GM18511 (cell line): ENCODE measurements around the gene THADA.
A peak's percentile ranks its signal among the peaks of the same experiment; 100 is the strongest.

ENCODE experiments used
- ATAC-seq: cut with Tn5 transposase; IDR thresholded peaks from one replicate; pipeline ENCODE4 v1.9.1; 2021; ENCODE audit warnings: mild to moderate bottlenecking, moderate library complexity; ENCODE audit not compliant: unreplicated experiment

THADA gene

DNA sequence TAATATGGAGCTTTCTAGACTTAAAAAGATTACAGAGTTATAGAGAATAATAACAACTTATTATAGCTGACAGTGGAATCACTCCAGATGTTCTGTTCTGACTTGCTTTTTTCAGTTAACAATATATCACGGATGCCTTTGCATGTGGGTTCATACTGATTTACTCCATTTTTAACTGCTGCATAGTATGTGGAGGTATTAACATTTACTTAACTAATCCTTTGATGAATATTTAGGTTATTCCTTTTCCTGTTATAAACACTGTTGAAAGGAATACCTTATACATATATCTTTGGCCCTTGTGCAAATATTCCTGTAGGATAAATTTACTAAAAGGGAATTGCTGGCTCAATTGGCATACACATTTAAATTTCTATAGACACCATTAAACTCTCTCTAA is 336.3 kb downstream of the THADA start:
- ATAC-seq, result no peak

DNA sequence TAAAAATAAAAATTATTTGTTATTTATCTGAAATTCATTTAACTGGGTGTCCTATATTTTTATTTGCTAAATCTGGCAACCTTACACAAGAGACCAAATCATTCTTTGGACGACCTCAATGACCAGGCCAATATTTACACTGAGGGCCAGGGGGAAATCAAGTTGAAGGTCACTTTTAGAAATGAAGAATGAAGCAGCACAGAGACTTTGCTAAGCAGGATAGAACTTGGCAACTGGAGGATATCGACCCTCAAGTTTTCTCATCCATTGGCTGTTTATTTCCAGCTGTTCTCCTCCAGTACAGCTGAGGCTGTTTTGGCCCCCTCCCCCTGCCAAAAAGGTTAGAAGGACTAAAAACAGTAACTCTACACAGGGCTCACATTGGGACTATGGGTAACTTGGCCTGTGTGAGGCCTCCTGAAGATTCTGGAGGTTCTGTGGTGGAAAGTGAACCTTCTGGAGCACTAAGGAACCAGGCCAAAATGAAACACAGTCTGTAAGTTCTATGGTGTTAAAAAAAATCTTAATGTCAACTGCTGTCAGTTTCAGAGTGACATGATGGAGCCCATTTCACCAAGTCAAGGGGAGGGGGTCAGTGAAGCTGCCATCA is 337.2 kb downstream of the THADA start:
- ATAC-seq, result no peak

DNA sequence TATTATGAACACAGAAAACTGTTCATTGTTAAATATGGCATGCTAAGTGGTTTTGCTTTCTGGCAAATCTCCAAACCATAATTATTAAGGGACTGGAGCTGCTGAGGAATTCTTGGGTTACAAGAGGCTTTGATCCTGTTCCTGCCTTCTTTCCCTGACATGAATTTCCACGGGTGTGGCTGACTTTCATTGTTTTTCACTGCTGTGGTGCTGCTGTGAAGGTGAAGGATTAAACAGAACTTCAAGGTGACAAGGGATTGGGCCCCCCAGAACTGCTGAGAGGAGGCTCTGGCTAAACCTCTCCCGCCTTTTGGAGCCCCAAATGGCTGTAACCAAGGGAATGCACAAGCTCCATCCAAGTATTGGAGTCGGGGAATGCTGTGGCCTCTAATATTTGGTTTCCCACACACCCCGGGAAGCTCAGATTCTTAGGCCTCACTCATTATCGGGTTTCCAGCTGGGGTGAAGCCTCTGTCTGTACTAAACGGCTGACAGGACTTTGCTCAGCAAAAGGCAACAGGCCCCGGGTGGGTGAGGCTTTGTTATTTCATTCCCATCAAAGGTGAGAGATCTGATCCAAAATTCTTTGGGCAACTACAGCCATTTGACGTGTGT is 340.4 kb downstream of the THADA start:
- ATAC-seq, result no peak

DNA sequence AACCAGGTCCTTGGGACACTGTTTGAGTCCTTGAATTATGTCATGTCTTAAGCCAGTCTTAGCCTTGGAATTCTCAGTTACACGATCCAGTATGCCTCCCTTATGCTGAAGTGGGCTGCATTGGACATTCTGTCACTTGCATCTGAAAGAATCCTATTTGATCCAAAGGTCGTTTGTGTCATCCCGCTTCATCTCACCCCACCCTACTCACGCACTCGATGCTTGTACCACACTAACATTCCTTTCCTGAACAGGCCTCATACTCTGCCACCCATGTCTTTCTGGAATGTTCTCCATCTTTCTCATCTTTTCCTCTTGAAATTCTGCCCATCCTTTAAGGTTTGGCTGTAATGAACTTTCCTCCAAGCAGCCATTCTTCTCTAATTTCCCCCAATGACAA is 341.5 kb downstream of the THADA start:
- ATAC-seq, result no peak

DNA sequence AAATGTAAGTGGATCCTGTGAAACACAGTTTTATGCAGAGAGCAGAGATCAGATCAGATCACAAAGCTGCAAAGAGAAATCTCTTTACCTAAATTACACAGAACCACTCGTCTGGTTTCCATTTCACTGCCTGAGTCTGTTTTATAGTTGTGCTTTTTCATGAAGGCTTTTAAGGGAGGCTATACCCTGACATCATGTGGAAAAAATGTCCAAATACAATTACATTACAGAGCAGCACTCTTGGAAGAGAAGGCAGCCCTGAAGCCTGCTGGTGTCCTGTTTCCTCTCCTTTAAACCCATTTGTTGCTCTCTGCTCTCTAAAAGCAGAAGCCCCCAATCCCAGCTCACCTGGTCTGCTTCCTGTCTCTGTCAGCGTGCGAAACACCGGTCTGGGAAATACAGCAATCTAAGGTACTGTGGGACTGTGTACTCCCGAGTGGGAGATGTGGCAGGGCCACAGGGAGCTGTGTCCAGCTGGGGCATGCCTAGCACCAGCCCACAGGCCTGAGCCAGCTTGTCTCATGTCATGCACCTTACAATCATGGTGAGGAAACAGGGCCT is 344.6 kb downstream of the THADA start:
- no peak for ATAC-seq

DNA sequence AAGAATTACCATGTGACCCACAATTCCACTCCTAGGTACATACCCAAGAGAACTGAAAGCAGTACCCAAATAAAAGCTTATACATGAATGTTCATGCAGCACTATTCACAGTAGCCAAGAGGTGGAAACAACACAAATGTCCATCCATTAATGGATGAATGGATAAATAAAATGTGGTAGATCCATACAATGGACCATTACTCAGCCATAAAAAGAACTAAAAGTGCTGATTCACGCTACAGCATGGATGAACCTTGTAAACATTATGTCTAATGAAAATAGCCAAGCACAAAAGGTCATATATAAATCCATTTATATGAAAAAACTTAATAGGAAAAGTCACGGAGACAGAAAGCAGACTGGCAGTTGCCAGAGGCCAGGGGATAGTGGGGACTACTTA is 345.8 kb downstream of the THADA start:
- no peak for ATAC-seq

DNA sequence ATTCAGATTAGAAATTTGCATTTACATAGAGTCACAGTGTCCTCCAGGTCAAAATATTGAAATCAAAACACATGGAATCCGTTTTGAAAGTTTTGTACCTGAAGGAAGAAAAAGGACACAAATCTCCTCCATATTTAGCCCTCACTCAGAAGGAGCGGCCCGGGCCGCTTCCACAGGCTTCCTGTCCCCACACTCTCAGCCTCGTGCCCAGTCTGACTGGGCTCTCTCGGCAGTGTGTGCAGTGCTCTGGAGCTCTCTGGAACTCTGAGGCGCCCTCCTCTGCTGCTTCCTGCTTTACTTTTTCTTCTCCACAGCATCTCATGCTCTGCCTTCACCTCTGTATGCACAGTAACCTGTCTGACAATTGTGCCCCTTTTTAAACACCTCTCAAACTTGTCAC is 347.2 kb downstream of the THADA start:
- ATAC-seq, result no peak

DNA sequence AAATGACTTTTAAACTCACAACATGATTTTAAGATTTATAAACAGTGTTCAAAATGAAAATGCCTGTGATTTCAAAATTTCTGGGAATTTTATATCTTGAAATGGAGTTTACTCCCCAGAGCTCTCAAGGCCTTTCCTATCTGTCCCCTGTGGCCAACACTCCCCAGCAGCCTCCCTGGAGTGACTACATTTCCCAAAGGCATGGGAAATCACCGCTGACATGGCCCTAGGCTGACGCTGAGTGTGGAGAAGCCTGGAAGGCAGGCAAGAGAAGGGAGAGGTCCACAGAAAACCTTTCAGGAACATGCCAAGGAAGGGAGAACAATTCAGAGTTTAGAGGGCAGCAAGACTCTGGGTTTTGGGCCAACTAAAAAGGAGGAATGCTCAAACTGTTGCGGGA is 349.2 kb downstream of the THADA start:
- no peak for ATAC-seq

DNA sequence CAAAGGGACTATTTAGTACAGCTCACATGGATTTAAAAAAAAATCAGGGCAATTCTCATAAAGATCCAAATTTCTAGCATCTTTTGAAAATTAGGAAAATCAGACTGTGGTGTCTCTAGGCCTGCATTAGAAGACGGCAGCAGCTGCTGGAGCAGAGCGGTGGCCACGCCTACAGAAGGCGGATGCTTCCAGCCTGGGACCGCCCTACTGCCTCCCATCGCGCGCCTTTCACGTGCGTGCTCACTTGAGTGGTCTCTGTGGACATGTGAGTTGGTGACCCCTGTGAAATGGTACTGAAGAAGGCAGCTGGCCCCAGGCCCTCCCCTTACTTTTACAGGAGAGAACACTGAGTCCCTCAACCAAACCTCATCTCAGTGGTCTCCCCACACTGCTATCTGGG is 354.3 kb downstream of the THADA start:
- no peak for ATAC-seq

DNA sequence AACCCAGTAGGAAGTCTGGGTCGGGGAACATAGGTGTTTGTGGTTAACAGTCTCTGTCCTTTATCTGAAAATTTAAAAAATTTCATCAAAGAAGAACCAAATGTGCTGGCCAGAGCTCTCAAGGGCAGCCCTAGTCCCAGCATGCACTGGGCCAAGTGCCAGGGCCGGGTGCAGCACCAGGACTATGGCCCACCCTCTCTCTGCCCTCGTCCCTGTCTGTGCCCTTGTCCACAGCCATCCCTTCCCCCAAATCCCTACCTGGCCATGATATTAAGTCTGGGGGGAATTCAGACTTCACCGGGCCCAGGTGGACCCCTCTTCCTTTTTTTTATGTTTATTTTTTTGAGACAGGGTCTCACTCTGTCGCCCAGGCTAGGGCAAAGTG is 355.1 kb downstream of the THADA start:
- ATAC-seq, result no peak

DNA sequence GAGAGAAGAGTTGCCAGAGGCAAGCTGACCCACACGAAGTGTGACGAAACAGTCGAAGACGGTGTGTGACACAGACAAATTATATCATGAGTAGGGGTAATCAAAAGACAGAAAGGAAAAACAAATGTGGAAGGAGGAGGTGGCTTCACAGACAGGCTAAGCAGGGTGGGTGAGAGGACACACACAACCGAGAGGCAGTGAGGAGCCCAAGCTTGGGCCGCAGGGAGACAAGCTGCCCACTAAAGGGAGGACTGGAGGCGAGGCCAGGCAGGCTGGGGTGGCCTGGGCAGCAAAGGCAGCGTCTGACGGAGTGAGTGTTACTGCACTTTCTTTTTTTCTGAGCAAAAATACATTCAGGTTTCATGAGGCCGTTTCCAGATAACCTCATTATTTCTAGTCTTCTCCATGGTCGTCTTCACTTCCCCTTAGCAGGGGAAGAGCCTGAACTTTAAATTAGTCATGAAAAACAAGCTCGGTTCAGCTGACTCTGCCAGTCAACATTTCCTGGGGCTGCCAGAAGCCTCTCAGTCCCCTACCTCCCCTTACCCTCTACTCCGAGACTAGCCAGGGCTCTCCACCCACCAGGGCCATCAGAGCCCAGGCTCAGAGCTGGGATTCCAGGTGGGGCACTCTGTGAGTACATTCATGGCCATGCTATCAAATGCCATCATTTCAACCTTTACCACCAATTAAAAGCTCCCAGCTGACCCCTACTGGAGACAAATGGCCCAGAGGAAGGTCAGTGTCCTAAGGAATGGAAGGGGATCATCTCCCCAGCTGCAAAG is 355.7 kb downstream of the THADA start:
- peak; percentile 72 for ATAC-seq

DNA sequence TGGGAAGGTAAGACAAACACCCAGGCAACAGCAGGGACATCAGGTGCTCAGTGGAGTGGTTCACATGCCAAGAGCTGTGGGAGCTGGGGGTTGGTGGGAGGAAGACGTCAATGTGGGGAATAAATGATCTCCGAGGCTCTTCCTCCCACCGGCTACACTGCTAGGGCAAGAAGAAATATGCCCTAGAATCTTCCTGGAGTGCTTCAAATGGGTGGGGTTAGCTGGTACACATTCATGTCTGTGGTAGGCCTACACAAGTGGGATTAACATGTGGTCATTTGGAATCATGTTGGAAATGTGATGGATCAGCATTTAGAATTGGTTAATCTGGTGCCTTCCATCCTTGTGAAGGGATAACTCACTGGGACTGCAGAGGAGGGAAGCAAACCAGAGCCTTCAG is 357.0 kb downstream of the THADA start:
- no peak for ATAC-seq

DNA sequence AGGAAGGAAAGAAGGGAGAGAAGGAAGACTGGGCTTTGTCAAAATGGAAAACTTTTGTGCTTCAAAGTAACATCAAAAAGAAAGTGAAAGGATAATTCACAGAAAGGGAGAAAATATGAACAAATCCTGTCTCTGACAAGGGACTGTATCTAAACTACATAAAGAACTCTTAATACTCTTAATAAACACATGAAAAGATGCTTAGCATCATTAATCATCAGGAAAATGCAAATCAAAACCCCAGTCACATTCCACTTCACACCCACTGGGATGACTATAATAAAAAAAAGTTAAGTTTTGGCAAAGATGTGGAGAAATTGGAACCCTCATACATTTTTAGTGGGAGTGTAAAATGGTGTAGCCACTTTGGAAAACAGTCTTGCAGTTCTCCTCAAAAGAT is 357.7 kb downstream of the THADA start:
- no peak for ATAC-seq

DNA sequence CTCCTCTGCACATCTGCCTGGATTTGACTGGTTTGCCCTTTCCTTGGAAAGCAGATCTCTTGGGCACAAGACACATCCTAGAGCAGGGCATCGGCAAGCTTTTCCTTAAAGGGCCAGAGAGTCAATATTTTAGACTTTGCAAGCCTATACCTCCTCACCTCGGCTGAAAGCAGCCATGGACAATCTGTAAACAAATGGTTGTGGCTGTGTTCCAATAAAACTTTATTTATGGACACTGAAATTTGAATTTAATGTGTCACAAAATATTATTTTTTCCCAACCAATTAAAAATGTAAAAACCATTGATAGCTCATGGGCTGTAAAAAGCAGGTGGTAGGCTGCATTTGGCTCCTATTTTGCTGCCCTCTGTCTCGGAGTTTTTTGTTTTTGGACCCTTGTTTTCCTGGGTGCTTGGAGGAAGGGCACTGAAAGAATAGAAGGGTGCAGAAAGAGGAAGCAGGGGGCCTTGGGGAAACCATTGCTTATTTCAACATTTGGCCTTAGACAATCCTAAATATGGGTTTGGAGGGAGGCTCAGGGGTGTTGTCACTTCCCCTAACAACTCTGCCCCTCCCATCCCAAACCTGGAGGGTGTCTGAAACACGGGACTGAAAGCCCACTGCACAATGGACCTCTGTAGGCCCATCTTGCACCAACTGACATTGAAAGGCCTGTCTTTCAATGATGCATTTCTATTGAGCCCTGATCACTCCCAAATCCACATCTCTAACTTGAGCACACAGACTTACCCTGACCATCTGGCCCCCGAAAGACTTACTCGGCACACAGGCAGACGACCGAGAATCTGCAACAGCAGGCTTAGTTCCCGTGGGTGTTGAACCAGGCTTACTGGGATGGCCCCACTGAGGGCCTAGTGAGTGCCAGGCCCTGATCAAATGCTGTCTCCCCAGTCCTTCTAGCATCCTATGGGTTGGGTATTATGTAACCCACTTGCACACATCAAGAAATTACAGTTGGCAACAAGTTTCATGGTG is 362.3 kb downstream of the THADA start:
- ATAC-seq, result no peak

DNA sequence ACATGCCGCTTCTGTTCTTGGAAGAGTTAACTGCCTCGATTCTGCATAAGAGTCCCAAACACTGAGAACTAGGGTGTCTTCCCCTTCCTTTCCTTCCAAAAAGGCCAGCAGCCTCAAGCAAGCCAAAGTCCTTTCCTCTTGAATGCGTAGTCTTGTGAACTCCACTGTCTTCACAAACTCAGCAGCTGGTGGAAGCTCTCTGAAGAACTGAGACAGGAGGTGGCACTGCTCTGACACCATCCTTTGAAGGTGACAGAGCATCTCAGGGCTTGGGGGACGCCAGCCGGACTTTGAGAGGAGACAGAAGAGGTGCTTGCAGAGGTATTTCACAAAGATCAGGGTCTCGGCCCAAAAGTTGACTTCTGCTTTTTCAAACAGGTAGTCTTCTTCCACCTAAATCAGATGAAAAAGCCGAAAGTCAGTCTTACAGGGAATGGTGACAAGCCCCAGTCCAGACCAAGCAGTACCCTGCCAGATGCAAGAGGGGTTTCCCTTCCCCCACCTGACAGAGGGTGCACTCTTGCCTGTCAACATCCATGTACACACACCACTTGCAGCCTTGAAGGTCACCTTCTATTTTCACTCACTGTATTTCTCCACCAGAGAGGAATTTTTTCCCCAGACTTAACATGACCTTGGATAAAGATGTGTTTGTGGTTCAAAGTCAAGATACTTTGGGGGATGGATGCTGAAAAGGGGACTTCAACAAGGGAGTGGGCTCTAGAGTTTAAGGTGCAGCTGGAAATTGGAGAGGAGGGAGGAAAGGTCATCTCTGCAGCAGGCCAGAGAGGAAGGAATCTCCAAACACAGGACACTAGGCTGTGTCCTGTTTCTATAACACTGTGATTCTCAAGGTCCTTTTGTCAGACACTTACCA is 364.6 kb downstream of the THADA start:
- no peak for ATAC-seq

DNA sequence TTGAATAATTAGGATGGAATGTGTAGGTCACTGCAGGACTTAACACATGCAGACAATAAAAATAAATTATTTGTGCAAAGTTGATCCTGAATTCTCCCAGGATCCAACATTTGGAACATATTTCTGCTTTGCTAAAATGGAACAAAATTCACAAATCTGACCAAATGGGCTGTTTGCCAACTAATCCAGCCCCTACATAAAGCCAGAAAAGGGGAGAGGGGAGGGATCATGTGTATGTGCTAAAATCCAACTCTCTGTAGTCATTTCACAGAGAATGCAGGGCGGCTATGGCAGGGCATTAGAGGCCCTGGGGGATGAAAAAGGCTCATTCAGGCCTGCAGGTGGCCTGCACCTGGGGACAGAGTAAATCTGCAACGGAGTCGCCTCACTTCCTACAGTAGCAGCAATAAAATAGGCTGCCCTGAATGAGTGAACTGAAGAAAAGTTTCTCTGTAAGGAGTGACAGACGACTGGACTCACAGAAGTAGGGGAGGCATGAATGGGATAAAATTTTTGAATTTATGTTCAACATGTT is 365.4 kb downstream of the THADA start:
- ATAC-seq, result no peak

DNA sequence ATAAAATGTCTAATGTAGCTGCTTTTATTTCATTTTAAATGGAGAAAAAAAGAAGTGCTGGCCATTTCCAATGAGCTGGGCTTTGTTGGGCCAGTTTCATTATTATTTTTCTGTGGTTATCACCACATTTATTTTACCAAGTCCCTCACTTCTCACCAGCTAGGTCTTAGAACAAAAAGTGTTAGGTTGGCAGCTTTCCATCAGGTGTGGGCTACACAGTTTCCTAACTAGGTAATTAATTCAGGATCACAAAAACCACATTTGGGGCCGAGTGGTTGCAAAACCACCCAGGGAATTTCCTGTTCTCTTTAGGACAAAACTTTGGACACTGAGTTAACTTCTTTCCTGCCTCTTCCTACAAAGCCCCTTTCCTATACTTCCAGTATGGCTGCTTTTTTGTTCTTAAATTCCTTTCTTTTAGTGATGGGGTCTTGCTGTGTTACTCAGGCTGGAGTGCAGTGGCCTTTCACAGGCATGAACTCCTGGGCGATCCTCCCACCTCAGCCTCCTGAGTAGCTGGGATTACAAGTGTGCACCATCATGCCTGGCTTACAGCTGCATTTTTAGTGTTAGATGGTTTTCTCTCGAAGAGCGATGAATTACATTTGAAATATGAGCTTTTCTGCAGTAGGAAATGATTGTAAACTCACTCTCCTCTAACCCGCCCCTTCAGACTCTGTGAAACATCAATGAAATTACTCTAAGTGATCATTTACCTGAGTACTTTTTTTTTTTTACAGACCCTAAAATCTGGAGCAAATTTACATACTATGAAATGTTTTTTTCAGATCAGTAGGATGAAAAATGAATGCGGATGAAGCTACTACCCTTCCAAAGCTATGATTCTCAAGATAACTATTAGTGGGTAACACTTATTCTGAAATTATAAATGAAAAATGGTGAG is 366.8 kb downstream of the THADA start:
- no peak for ATAC-seq

DNA sequence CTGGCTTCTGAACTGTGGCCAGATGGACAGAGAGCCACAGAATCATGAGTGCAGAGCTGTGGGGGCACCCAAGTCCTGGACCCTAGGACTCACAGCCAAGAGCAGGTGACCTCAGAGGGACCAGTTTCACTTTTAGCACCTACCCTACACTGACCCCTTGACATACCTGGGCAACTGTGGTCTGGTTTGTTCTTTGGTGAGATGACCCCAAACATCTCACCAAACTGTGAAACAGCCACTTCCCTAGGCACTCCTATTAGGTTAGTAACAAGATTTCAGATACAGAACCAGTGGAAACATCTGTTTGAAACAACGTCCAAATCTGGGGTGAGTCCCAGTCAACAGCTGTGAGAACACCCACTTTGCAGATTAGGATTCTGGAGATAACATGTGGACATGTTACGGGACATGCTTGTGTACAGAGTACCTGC is 367.5 kb downstream of the THADA start:
- ATAC-seq, result no peak
